Ascending aorta (tissue), 2 donors: Measurements from ENCODE around the gene SPDYE4. TPM values are rescaled to one million over a fixed set of nuclear protein-coding genes. Genes with fewer than 3 reads are reported as not detected.

ENCODE experiments used
- DNase-seq, 2 donors: peaks; one replicate each; pipeline ENCODE4 v3.0.0-alpha.2; 2019; ENCODE audit warnings: low spot score in 2 of 2
- H3K27ac ChIP-seq, 2 donors: fragments of 200-600 bp; sonication (generic); one replicate each; pipeline ENCODE4 v1.5.1; 2016 to 2017; ENCODE audit warnings: mild to moderate bottlenecking in 1 of 2
- H3K27me3 ChIP-seq: fragments of 200-600 bp; sonication (generic); one replicate; pipeline ENCODE4 v1.5.1; 2017
- H3K36me3 ChIP-seq, 2 donors: fragments of 200-600 bp; sonication (generic); one replicate each; pipeline ENCODE4 v1.5.1; 2016
- H3K4me1 ChIP-seq, 2 donors: fragments of 200-600 bp; sonication (generic); one replicate each; pipeline ENCODE4 v1.5.1; 2016 to 2017; ENCODE audit warnings: mild to moderate bottlenecking in 1 of 2
- H3K4me3 ChIP-seq, 2 donors: fragments of 200-600 bp; sonication (generic); one replicate each; pipeline ENCODE4 v1.5.1; 2016 to 2017; ENCODE audit warnings: mild to moderate bottlenecking in 1 of 2
- H3K9me3 ChIP-seq, 2 donors: fragments of 200-600 bp; sonication (generic); one replicate each; pipeline ENCODE4 v1.5.1; 2016
- intact Hi-C: fragments of 100-400 bp; cut with DNase I; formaldehyde crosslinking; loops from one replicate; pipeline ENCODE4 v1.15.1; 2023
- total RNA-seq: library from RNA; depleted of rRNA; stranded (reverse); fragments of >200 nt; gene quantifications from one replicate; pipeline ENCODE4 v1.1.0, GENCODE V29; 2016
- TF ChIP-seq, protein P1 (sequence below), 3 experiments: fragments of 200-600 bp in 2 of 3; fragments of 450-650 bp in 1 of 3; sonication (generic) in 2 of 3; IDR thresholded peaks; one replicate each; pipeline ENCODE4 v1.5.1; 2016 to 2019; ENCODE audit warnings: antibody characterized with exemption in 3 of 3, mild to moderate bottlenecking in 1 of 3, moderate library complexity in 1 of 3

SPDYE4 gene
- total RNA-seq, 1 donor from 2014 or later: not detected

DNA sequence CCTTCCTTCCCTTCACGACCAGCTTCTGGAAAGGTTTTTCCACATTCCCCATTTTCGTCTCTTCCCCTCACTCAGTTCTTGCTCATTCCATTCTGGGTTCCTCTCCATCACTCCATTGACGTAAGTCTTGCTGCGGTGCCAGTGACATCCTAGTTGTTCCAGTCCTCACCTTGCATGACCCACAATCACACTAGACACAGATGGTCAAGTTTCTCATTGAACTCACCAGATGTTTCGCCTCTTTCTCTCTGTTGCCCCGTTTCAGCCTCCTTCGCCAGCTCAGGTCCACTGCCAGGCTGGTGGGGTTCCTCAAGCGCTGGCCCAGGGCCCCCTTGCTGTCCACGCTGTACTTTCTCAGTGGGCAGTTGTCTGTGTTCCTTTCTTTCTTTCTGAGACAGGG, 57.1 kb downstream of the SPDYE4 start:
- H3K27me3 ChIP-seq: no peaks in the 10 kb centered on the region
- DNase-seq: peak in 1 of 2 donors; percentile 53
- peaks cover 22 to 31% of the 10 kb centered on the region in 2 donors for H3K4me1 ChIP-seq
- no peak overlapping the region for H3K4me3 ChIP-seq
- TF ChIP-seq, protein P1, sequence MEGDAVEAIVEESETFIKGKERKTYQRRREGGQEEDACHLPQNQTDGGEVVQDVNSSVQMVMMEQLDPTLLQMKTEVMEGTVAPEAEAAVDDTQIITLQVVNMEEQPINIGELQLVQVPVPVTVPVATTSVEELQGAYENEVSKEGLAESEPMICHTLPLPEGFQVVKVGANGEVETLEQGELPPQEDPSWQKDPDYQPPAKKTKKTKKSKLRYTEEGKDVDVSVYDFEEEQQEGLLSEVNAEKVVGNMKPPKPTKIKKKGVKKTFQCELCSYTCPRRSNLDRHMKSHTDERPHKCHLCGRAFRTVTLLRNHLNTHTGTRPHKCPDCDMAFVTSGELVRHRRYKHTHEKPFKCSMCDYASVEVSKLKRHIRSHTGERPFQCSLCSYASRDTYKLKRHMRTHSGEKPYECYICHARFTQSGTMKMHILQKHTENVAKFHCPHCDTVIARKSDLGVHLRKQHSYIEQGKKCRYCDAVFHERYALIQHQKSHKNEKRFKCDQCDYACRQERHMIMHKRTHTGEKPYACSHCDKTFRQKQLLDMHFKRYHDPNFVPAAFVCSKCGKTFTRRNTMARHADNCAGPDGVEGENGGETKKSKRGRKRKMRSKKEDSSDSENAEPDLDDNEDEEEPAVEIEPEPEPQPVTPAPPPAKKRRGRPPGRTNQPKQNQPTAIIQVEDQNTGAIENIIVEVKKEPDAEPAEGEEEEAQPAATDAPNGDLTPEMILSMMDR (IDR thresholded peaks at IDR 0.05): no peak
- H3K36me3 ChIP-seq: no peaks in the 10 kb centered on the region
- no peaks in the 10 kb centered on the region for H3K9me3 ChIP-seq
- intact Hi-C loops: no loop called here
- H3K27ac ChIP-seq: peak overlapping the region in 1 of 2 donors; percentile 1

Other genes starting within 250 kb of the SPDYE4 start
- 378 TPM for gene MYH10, start 127.8 kb downstream of the SPDYE4 start, total RNA-seq
- gene CCDC42, start 13.7 kb downstream of the SPDYE4 start, total RNA-seq: not detected
- not detected for gene MFSD6L, start 40.8 kb upstream of the SPDYE4 start, total RNA-seq
- 2.2 TPM for gene PIK3R6, start 109.1 kb upstream of the SPDYE4 start, total RNA-seq
- gene PIK3R5, start 207.2 kb upstream of the SPDYE4 start, total RNA-seq: 42.0 TPM